Measurements from ENCODE around the gene TEDDM1.
A peak's percentile ranks its signal among the peaks of the same experiment; 100 is the strongest.
"Not testable (repeated sequence)": the region's sequence is repeated elsewhere in the genome, so short reads cannot be mapped to it uniquely, and the experiment has no call there.

Gene TEDDM1

DNA sequence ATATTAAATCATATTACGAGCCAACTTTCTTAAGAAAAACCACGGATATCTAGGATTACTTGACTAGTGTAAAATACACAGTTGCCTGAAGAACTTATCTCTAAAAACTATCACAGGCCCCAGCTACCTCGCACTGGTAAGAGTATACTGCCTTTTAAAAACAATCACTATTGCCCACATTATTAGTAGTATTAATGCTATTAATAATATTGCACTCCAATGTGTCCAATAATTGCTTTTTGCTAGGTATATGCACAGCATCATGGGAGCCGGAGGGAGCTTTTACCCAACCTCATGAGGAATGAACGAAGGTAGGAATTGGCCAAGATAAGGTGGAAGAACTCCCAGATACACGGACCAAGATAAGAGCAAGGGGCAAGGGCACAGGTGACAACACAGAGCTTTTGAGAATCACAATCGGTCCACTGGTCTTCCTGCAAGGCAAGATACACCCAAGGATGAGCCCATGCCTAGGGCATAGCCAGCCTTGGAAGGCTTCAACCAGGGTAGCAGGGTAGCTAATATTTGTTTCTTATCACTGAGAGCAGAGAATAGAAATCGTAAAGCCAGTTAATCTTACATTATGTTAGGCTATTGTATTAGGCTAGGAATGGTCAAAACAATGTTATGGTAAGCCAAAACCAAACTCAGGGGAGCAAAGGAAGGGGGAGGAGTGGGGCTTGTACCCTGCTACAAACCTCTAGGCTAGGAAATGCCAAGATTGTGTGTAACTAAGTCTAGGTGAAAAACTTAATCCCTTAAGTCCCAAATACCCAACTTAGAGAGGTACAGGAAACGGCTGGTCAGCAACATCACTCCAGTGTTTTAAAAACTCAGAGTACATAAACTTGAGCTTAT, 18.3 kb downstream of the TEDDM1 start:
- H3K27me3 Mint-ChIP-seq: no peaks in the 10 kb centered on the region
- H3K36me3 Mint-ChIP-seq: peaks cover 18 to 21% of the 10 kb centered on the region in 2 donors
- no peaks in the 10 kb centered on the region for H3K9me3 Mint-ChIP-seq
- H3K4me1 Mint-ChIP-seq: no peaks in the 10 kb centered on the region
- DNase-seq (no peak), ATAC-seq (replicated peaks) (no peak)
- no peak overlapping the region for H3K4me3 Mint-ChIP-seq
- H3K27ac Mint-ChIP-seq: no peak overlapping the region

DNA sequence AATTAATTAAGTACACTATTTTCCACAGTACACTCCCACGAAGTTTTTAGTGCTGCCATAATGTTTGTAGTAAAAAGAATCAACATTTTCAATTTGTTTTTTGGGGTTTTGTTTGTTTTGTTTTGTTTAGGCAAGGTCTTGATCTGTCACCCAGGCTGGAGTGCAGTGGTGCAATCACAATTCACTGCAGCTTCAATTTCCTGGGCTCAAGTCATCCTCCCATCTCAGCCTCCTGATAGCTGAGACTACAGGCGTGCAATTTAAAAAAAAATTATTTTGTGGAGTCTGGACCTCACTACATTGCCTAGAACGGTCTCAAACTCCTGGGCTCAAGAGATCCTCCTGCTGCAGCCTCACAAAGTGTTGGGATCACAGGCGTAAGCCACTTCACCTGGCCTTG, 20.3 kb downstream of the TEDDM1 start:
- H3K4me1 Mint-ChIP-seq: no peaks in the 10 kb centered on the region
- H3K36me3 Mint-ChIP-seq: peaks cover 8 to 9% of the 10 kb centered on the region in 2 donors
- no peak overlapping the region for H3K4me3 Mint-ChIP-seq
- no peak overlapping the region for H3K27ac Mint-ChIP-seq
- H3K27me3 Mint-ChIP-seq: no peaks in the 10 kb centered on the region
- no peak for ATAC-seq (replicated peaks)
- H3K9me3 Mint-ChIP-seq: no peaks in the 10 kb centered on the region
- no peak for DNase-seq

DNA sequence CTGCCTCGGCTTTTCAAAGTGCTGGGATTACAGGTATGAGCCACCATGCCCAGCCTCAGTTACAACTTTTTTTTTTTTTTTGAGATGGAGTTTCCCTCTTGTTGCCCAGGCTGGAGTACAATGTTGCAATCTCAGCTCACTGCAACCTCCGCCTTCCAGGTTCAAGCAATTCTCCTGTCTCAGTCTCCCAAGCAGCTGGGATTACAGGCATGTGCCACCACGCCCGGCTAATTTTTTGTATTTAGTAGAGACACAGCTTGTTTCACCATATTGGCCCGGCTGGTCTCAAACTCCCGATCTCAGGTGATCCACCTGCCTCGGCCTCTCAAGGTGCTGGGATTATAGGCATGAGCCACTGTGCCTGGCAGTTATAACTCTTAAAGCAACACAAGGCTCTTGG, 20.7 kb downstream of the TEDDM1 start:
- not testable (repeated sequence) for H3K4me1 Mint-ChIP-seq; H3K36me3 Mint-ChIP-seq; H3K27me3 Mint-ChIP-seq; H3K27ac Mint-ChIP-seq; DNase-seq; H3K4me3 Mint-ChIP-seq; ATAC-seq (replicated peaks); H3K9me3 Mint-ChIP-seq

DNA sequence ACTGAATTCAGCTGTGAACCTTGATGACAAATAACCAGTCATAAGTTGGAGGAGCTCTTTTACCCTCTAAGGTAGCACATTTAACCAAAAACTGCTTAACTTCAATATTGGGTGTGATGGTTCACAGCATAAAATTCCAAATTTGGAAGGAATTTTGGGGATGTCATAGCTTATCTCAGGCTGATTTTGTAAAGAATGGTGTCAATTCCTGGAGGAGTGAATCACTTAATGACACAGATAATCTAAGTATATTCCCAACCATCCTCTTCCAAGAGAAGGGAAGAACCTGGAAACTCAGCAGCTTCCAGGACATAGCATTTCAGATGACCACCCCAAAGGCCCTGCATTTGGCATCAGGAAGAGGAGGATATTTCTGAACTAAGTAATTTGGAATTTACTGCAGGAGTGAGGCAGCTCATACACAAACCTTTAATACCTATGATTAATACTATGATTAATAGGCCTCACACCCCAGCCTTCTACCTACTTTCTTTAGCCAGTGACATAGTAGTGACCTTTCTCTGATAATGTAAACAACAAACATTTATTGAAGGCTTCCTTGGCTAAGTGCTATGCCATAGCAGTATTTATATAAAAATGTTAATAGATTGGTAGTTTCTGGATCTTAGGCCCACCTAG, 23.4 kb downstream of the TEDDM1 start:
- H3K27ac Mint-ChIP-seq: no peak overlapping the region
- no peaks in the 10 kb centered on the region for H3K36me3 Mint-ChIP-seq
- no peak overlapping the region for H3K4me3 Mint-ChIP-seq
- no peaks in the 10 kb centered on the region for H3K9me3 Mint-ChIP-seq
- H3K27me3 Mint-ChIP-seq: no peaks in the 10 kb centered on the region
- no peaks in the 10 kb centered on the region for H3K4me1 Mint-ChIP-seq
- no peak for DNase-seq
- no peak for ATAC-seq (replicated peaks)

- DNase-seq: no peak
- no peak for ATAC-seq (replicated peaks)
- H3K9me3 Mint-ChIP-seq: no peaks in the 10 kb centered on the region
- no peaks in the 10 kb centered on the region for H3K27me3 Mint-ChIP-seq
- no peak overlapping the region for H3K27ac Mint-ChIP-seq
- no peaks in the 10 kb centered on the region for H3K4me1 Mint-ChIP-seq
- H3K4me3 Mint-ChIP-seq: no peak overlapping the region
- H3K36me3 Mint-ChIP-seq: no peaks in the 10 kb centered on the region
Measured at GRCh38 chr1:182374101-182374834, 26.2 kb downstream of the TEDDM1 start.

DNA sequence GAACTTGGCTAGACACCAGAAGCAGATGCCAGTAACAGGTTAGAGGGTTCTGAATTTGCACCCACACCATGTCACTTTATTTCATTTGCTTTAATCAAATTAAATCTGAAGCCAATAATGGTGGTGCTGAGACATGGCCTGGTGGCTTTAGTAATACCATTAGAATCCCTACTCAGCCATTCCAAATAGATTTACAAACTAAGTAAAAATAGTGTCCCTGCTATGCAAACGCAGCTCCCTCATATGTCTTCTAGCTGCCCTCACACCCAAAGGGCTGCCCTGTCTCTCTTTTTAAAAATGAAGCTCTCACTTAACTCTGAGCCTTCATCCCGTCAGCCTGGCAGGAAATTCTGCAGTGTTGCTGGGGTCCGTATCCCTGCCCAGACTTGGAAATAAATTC, 29.9 kb downstream of the TEDDM1 start:
- no peaks in the 10 kb centered on the region for H3K36me3 Mint-ChIP-seq
- no peaks in the 10 kb centered on the region for H3K9me3 Mint-ChIP-seq
- ATAC-seq (replicated peaks) (no peak), DNase-seq (no peak)
- no peak overlapping the region for H3K27ac Mint-ChIP-seq
- H3K4me3 Mint-ChIP-seq: no peak overlapping the region
- peaks cover 0 to 11% of the 10 kb centered on the region in 2 donors for H3K27me3 Mint-ChIP-seq
- no peaks in the 10 kb centered on the region for H3K4me1 Mint-ChIP-seq

DNA sequence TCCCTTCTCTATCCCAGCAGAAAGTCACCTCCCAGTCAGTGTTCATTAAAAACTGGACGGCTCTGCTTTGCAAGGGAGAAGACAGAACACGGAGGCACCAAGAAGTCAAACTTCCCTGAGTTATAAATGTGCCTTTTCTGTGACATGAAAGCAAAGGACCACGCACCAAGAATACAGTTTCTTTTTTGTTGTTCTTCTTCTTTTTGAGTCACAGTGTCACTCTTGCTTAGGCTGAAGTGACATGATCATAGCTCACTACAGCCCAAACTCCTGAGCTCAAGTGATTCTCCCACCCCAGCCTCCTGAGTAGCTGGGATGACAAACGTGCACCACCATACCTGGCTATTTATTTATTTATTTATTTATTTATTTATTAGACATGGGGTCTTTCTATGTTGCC, 31.6 kb downstream of the TEDDM1 start:
- ATAC-seq (replicated peaks): no peak
- Mint-ChIP-seq H3K9me3 (no peaks in the 10 kb centered on the region), H3K36me3 (no peaks in the 10 kb centered on the region), H3K27me3 (peaks cover 0 to 13% of the 10 kb centered on the region in 2 donors), H3K4me1 (no peaks in the 10 kb centered on the region), H3K4me3 (no peak overlapping the region), H3K27ac (no peak overlapping the region)
- no peak for DNase-seq

- Mint-ChIP-seq H3K27ac (peak overlapping the region; percentile 10), H3K4me3 (no peak overlapping the region), H3K27me3 (peaks cover 0 to 13% of the 10 kb centered on the region in 2 donors), H3K9me3 (no peaks in the 10 kb centered on the region), H3K4me1 (no peaks in the 10 kb centered on the region), H3K36me3 (no peaks in the 10 kb centered on the region)
- DNase-seq (no peak), ATAC-seq (replicated peaks) (no peak)
Measured at GRCh38 chr1:182368358-182368757, 32.1 kb downstream of the TEDDM1 start.

GRCh38 chr1:182367926-182368325, 32.5 kb downstream of the TEDDM1 start:
- H3K4me1 Mint-ChIP-seq: no peaks in the 10 kb centered on the region
- no peak for ATAC-seq (replicated peaks)
- no peaks in the 10 kb centered on the region for H3K36me3 Mint-ChIP-seq
- no peak for DNase-seq
- H3K27me3 Mint-ChIP-seq: peaks cover 0 to 13% of the 10 kb centered on the region in 2 donors
- H3K9me3 Mint-ChIP-seq: no peaks in the 10 kb centered on the region
- no peak overlapping the region for H3K4me3 Mint-ChIP-seq
- H3K27ac Mint-ChIP-seq: peak overlapping the region; percentile 10

- Mint-ChIP-seq H3K36me3 (no peaks in the 10 kb centered on the region), H3K4me1 (no peaks in the 10 kb centered on the region), H3K9me3 (no peaks in the 10 kb centered on the region), H3K27me3 (peaks cover 0 to 13% of the 10 kb centered on the region in 2 donors), H3K4me3 (no peak overlapping the region), H3K27ac (no peak overlapping the region)
- ATAC-seq (replicated peaks): no peak
- DNase-seq: no peak
Measured at GRCh38 chr1:182366596-182366995, 33.9 kb downstream of the TEDDM1 start.

- DNase-seq (no peak), ATAC-seq (replicated peaks) (no peak)
- Mint-ChIP-seq H3K36me3 (no peaks in the 10 kb centered on the region), H3K27ac (no peak overlapping the region), H3K4me1 (peaks cover 2 to 4% of the 10 kb centered on the region in 2 donors), H3K9me3 (no peaks in the 10 kb centered on the region), H3K4me3 (no peak overlapping the region), H3K27me3 (no peaks in the 10 kb centered on the region)
Measured at GRCh38 chr1:182359645-182360044, 40.8 kb downstream of the TEDDM1 start.

GRCh38 chr1:182357913-182358312, 42.6 kb downstream of the TEDDM1 start:
- no peak for ATAC-seq (replicated peaks)
- Mint-ChIP-seq H3K27ac (no peak overlapping the region), H3K36me3 (no peaks in the 10 kb centered on the region), H3K9me3 (no peaks in the 10 kb centered on the region), H3K4me1 (peaks cover 2 to 4% of the 10 kb centered on the region in 2 donors), H3K4me3 (no peak overlapping the region), H3K27me3 (no peaks in the 10 kb centered on the region)
- DNase-seq: no peak

DNA sequence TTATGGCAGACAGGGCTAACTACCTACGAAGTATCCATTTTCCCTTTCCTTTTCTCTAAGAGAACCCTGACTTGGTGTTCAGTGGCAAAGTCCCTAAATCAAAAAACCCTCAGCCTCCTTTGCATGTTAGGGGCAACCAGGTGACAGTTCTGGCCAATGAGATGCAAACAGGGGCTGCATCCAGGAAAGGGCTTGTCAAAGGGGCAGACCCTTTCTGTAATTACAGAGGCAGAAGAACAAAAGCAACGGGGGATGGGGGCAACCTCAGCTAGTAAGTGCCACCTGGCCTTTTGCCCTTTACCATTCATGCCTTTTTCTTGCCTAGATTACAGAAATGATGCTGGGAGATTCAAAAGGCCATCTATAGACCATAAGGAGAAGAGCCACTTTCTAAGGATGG, 43.3 kb downstream of the TEDDM1 start:
- no peaks in the 10 kb centered on the region for H3K36me3 Mint-ChIP-seq
- no peak for DNase-seq
- H3K27me3 Mint-ChIP-seq: no peaks in the 10 kb centered on the region
- peak; percentile 43 to 51 for ATAC-seq (replicated peaks)
- peaks cover 2 to 4% of the 10 kb centered on the region in 2 donors for H3K4me1 Mint-ChIP-seq
- no peak overlapping the region for H3K4me3 Mint-ChIP-seq
- H3K27ac Mint-ChIP-seq: no peak overlapping the region
- H3K9me3 Mint-ChIP-seq: no peaks in the 10 kb centered on the region

DNA sequence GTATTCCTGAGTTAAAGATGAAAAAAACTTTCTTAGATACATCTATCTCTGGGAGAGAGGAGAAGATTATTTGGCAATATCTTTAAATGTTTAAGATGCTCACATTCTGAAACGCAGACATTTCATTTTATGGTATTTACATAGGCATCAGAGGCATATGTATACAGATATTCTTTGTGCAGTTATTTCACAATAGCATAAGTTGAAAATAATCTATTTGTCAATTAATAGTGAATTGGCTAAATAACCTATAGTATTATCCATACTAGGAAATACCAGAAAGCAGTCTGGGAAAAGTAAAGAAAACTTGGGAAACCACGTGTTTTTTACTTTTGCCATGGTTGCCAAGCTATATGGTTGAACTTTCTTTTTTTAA, 44.8 kb downstream of the TEDDM1 start:
- Mint-ChIP-seq H3K4me1 (peaks cover 2 to 4% of the 10 kb centered on the region in 2 donors), H3K27me3 (peaks cover 0 to 4% of the 10 kb centered on the region in 2 donors), H3K36me3 (no peaks in the 10 kb centered on the region), H3K4me3 (no peak overlapping the region), H3K27ac (no peak overlapping the region), H3K9me3 (no peaks in the 10 kb centered on the region)
- DNase-seq: no peak
- ATAC-seq (replicated peaks): no peak
